HG02943 (cell line): ENCODE measurements around the gene CDC25B.

ENCODE experiments used
- ATAC-seq: cut with Tn5 transposase; IDR thresholded peaks from one replicate; pipeline ENCODE4 v1.9.1; 2021; ENCODE audit warnings: mild to moderate bottlenecking, low read depth, moderate library complexity; ENCODE audit not compliant: unreplicated experiment

The CDC25B gene

DNA sequence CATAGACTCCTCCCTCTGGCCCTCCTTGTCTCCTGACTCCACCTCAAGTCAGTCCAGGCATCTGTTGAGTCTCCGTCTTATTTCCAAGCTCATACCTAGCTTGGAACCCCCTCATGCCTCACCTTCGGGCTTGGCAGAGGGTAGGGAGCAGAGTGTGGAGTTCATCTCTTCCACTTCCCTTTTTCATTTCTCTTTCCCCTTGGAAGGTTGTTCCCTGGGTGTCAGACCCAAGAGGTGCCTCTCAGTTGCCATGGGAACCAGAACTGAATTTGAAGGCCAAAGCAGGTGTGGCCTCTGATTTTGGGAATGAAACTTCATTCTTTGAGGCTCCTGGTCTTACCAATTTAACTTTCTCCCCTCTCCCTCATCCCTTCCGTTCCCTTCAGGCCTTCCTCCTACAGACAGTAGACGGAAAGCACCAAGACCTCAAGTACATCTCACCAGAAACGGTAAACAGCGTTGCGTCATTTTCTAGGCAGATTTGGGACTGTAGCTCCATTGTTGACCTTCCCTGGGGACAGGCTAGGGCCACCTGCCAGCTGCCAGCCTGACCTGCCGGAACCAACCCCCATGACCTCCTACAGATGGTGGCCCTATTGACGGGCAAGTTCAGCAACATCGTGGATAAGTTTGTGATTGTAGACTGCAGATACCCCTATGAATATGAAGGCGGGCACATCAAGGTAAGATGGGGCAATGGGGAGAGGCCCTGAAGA lies 6.6 kb downstream of the CDC25B start:
- no peak for ATAC-seq

GRCh38 chr20:3803289-3803688 lies 7.2 kb downstream of the CDC25B start:
- no peak for ATAC-seq

DNA sequence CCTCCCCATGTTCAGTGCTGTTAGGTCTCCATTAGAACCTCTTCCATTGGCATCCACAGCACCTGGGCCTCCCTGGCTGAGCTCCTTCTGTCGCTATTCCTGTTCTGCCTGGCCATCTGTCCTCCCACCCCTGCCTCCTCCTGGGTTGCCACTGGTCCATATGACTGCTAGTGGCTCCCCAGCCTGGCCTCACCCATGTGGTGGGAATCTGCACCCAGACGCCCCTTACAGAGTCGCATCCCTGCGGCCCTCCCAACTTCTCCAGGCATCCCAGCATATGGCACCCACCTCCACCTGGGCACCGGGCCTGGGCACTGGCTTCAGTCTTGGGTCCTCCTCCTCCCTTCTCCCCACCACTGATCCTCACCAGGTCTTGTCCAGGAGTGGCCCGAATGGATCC lies 7.7 kb downstream of the CDC25B start:
- no peak for ATAC-seq

- no peak for ATAC-seq
These were observed 8.2 kb downstream of the CDC25B start for GRCh38 chr20:3804254-3804751.

DNA sequence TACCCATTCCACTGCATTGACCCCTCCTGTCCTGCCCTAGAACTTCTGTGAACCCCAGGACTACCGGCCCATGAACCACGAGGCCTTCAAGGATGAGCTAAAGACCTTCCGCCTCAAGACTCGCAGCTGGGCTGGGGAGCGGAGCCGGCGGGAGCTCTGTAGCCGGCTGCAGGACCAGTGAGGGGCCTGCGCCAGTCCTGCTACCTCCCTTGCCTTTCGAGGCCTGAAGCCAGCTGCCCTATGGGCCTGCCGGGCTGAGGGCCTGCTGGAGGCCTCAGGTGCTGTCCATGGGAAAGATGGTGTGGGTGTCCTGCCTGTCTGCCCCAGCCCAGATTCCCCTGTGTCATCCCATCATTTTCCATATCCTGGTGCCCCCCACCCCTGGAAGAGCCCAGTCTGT lies 8.7 kb downstream of the CDC25B start:
- no peak for ATAC-seq

GRCh38 chr20:3808544-3808943 lies 12.4 kb downstream of the CDC25B start:
- ATAC-seq, result no peak

DNA sequence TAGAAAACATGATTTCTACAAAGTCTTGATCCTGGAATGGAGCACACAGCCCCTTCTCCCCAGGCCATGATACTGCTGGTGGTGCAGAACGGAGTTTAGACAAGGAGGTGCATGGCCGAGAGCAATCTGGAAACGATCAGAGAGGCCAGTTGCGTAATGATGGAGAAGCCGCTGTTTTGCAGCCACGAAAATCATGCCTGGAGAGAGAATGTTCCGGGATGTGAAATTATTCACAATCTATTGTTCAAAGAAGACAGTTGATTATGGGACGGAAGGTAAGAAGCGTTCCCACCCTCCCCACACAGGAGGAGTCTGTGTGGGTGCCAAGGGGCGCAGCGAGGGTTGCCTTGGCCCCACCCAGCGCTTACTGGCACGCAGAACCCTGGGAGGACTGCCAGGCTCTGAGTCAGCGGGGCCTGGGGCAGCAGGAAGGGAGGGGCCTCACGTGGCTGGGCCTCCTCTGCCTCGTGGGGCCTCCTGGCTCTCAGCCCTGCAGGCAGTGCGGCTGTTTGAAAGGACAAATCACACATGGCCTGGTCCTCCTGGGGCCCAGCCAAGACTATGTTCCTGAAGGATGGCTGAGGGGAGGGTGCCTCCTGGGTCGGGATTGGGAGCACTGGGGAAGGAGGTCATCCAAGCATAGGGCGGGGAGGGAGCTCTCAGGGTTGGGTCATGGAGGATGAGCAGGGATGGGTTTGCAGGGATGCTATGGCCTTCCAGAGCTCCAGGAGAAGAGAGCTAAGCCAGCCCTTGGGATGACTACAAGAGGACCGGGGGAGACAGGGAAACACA lies 15.6 kb downstream of the CDC25B start:
- no peak for ATAC-seq

GRCh38 chr20:3812259-3812681 lies 16.2 kb downstream of the CDC25B start:
- ATAC-seq, result no peak

GRCh38 chr20:3812975-3813847 lies 17.1 kb downstream of the CDC25B start:
- no peak for ATAC-seq

DNA sequence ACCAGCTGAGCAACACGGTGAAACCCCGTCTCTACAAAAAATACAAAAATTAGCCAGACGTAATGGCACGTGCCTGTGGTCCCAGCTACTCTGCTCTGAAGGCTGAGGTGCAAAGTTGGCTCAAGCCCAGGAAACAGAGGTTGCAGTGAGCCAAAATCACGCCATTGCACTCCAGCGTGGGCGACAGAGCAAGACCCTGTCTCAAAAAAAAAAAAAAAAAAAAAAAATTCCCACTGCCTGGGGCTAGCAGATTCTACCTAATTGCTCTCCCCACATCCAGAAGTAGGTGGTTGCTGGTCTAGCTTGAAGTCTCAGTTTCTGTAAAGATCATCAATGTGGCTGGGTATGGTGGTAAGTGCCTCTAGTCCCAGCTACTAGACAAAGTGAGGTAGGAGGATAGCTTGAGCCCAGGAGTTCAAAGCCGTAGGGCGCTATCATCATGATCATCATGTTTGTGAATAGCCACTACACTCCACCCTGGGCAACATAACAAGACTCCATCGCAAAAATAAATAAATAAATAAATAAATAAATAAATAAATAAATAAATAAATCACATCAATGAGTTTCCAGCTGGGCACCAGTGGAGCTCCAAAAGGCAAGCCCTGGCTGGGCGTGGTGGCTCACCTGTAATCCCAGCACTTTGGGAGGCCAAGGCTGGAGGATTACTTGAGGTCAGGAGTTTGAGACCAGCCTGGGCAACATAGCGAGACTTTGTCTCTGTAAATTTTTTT lies 17.9 kb downstream of the CDC25B start:
- no peak for ATAC-seq

DNA sequence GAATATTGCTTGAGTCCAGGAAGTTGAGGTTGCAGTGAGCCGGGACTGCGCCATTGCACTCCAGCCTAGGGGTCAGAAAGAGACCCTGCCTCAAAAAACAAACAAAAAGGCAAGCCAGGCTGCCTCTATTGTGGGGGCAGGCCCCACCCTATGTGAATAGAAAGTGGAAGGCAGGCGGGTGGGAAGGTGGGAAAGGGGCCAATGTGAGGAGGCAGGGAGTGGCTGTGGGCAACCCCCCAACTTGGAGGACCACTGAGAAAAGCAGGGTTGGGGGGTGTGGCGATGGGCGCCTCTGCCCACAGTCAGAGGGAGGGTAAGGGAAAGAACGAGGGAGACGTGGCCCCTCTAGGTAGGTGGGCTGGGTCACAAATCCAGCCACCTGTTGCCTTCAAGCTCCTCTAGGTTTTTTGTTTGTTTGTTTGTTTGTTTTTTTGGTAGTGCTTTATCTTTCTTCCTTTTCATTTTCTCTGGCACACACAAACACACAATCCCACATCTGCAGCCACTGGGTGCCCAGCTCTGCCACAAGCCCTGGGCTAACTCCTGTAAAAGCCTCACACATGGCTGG lies 18.9 kb downstream of the CDC25B start:
- ATAC-seq, result no peak

DNA sequence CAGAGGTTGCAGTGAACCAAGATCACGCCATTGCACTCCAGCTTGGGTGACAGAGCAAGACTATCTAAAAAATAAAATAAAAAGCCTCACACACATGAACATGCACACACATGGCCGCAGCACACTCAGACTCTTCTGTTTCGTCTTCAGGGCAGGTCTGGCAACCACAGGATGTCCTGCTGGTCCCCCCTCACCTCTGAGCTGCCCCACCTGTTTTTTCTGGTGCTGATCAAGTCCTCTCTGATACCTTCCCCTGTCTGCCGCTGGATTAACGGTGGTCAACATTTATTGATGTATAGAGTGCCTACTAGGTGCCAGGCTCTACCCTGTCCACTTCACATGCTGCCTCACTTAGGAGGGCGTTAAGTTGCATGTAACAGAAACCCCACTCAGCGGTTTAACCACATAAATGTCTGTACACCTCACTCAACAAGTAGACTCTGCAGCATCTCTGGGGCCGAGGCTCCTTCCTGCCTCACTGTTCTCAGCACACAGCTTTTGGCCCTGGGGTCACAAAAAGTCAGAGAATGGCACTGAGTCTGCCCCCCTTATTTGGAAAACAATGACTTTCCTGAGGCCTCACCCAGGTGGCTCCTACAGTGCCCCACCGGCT lies 19.7 kb downstream of the CDC25B start:
- ATAC-seq, result no peak

DNA sequence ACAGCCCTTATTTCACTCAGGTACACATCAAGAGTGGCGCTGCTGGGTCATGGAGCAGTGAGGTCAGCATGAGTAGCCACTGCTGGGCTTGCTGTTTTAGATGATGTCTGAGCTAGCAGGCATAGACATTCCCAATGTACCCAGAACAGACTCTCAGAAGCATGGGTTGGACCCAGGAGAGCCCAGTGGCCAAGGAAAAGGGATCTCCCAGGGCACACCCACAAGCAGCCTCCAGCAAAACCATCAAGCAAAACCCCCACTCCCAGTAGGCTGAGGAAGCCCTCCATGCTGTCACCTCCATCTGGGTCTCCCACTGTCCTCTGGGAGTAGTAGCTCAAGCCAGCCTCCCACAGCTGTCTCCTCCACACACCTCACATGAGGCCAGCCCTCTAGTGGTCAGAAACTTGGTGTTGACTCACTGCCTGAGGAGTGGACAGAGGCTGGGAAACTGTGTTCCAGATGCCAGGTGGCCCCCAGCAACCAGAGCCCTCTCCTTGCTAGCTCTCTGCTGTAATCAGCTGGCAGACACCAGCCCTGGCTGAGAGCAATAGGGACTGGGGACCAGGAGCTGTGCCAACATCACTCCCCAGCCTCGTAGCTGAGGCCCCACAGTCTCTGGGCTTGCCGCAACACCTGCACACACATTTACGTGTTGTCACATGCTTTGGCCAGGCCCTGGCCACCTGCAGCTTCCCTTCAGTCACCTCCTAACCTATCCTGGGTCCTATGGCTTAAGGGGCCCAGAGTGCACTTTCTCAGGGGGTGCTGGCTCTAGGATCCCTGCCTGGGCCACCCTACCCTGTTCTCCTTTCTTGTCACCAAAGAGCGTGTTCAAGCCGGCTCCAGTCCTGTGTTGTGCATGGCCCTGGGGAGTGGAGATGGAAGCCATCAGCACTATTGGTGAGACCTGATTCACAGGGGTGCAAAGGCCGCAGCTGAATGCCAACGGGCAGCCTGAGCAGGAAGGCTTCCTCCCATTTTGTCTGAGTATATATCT lies 22.3 kb downstream of the CDC25B start:
- ATAC-seq, result no peak

- ATAC-seq, result no peak
These were observed 23.4 kb downstream of the CDC25B start for GRCh38 chr20:3819411-3820047.

- peak; percentile 73 for ATAC-seq
These were observed 24.2 kb downstream of the CDC25B start, which contains the start of gene AP5S1 for GRCh38 chr20:3820048-3820900. Gene AP5S1 (plus strand): TSS chr20:3820547. CDS start chr20:3822118, 1,571 bp downstream.

DNA sequence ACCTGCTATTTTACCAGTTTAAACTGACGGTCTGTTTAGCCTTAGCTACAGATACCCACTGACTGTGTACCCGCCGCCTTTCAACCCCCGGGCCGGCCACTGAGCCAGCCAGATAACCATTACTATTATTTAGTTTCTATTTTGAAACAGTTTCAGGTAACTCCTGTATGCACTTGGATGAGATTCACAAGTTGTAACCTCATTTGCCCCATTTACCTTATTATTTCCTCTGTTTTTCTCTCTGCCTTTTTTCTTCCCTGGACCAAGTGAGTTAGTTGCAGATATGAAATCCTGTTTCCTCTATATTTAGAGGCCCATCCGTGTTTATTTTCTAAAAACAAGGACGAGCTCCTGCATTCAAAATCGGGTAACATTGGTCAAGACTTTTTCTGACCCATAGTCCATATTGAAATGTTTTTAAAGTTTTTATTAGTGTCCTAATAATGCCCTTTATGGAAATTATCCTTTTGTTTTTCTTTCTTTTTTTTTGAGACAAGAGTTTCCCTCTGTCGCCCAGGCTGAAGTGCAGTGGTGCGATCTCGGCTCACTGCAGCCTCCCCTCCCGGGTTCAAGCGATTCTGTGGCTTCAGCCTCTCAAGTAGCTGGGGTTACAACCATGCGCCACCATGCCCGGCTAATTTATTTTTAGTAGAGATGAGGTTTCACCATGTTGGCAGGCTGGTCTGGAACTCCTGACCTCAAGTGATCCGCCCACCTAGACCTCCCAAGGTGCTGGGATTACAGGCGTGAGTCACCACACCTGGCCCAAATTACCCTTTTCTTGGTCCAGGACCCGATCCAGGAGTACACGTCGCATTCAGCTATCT lies 25.0 kb downstream of the CDC25B start:
- peak; percentile 10 for ATAC-seq
